Renal cortex interstitium (tissue), 11 donors: Measurements from ENCODE around the gene RAI1. TPM values are rescaled to one million over a fixed set of nuclear protein-coding genes. Genes with fewer than 3 reads are reported as not detected.

Source experiments
- DNase-seq, 11 donors: peaks; one replicate each; pipeline ENCODE4 v3.0.0-alpha.2; 2013; ENCODE audit warnings: low read depth in 9 of 11, low spot score in 4 of 11; ENCODE audit errors: extremely low read depth in 1 of 11
- polyA plus RNA-seq, 3 donors: library from polyadenylated mRNA; unstranded; fragments of 120-200 nt; gene quantifications; one replicate each; pipeline ENCODE4 v1.2.1, GENCODE V29; 2013; ENCODE audit not compliant: insufficient read length in 3 of 3

Gene RAI1
- polyA plus RNA-seq, 3 donors: 20.1 to 41.1 (median 31.1) TPM

GRCh38 chr17:17783825-17784656 is 102.8 kb downstream of the RAI1 start:
- peak in 2 of 11 donors; percentile 42 to 65 for DNase-seq

- DNase-seq: no peak
Measured at GRCh38 chr17:17784657-17785267, 103.5 kb downstream of the RAI1 start.

GRCh38 chr17:17785407-17785806 is 104.1 kb downstream of the RAI1 start:
- no peak for DNase-seq

GRCh38 chr17:17786998-17787397 is 105.7 kb downstream of the RAI1 start:
- DNase-seq: no peak

GRCh38 chr17:17787568-17787967 is 106.3 kb downstream of the RAI1 start:
- DNase-seq: no peak

- DNase-seq: no peak
Measured at GRCh38 chr17:17788967-17789366, 107.7 kb downstream of the RAI1 start.

GRCh38 chr17:17789410-17789809 is 108.2 kb downstream of the RAI1 start:
- DNase-seq: no peak

- DNase-seq: no peak
Measured at GRCh38 chr17:17789828-17790636, 108.8 kb downstream of the RAI1 start.

GRCh38 chr17:17790637-17791464 is 109.6 kb downstream of the RAI1 start:
- no peak for DNase-seq

GRCh38 chr17:17792037-17792550 is 110.8 kb downstream of the RAI1 start:
- no peak for DNase-seq

- DNase-seq: no peak
Measured at GRCh38 chr17:17792551-17793377, 111.5 kb downstream of the RAI1 start.

- DNase-seq: no peak
Measured at GRCh38 chr17:17793378-17794214, 112.3 kb downstream of the RAI1 start.

GRCh38 chr17:17794382-17794781 is 113.1 kb downstream of the RAI1 start:
- no peak for DNase-seq

GRCh38 chr17:17795296-17795695 is 114.0 kb downstream of the RAI1 start:
- no peak for DNase-seq

- no peak for DNase-seq
Measured at GRCh38 chr17:17795946-17796786, 114.9 kb downstream of the RAI1 start.

GRCh38 chr17:17796787-17797061 is 115.5 kb downstream of the RAI1 start:
- no peak for DNase-seq
